Kidney (tissue), 14 donors: ENCODE results near the gene REV1. TPM values are rescaled to one million over a fixed set of nuclear protein-coding genes. Genes with fewer than 3 reads are reported as not detected.

Experiments
- DNase-seq, 5 donors: peaks; one replicate each; pipeline ENCODE4 v3.0.0-alpha.2; 2013 to 2020
- FAIRE-seq: peaks from 2 replicates; lab custom pipeline; 2012; peaks lifted over from hg19 to GRCh38; lab: Jason Lieb, UNC
- H3K27ac ChIP-seq, 2 donors: one replicate each; pipeline ENCODE4 v1.7.0; 2013; ENCODE audit warnings: low read depth in 2 of 2, low read length in 2 of 2, inconsistent platforms in 1 of 2
- H3K27me3 ChIP-seq: one replicate; pipeline ENCODE4 v1.7.1; 2013; ENCODE audit warnings: low read length, inconsistent platforms; ENCODE audit not compliant: control insufficient read depth, insufficient read depth
- H3K36me3 ChIP-seq, 3 donors: one replicate each; pipeline versions ENCODE4 v1.7.0 to v1.7.1; 2013; ENCODE audit warnings: low read length in 3 of 3, control low read depth in 1 of 3, inconsistent platforms in 1 of 3; ENCODE audit not compliant: insufficient read depth in 3 of 3, control insufficient read depth in 2 of 3
- H3K4me1 ChIP-seq, 3 donors: one replicate each; pipeline versions ENCODE4 v1.7.0 to v1.7.1; 2013; ENCODE audit warnings: low read length in 3 of 3, inconsistent platforms in 1 of 3, low read depth in 1 of 3; ENCODE audit not compliant: control insufficient read depth in 2 of 3, insufficient read depth in 2 of 3
- H3K4me3 ChIP-seq, 3 donors: one replicate each; pipeline versions ENCODE4 v1.7.0 to v1.8.1; 2013; ENCODE audit warnings: low read length in 3 of 3, control low read depth in 1 of 3, inconsistent platforms in 1 of 3
- H3K9ac ChIP-seq, 3 donors: one replicate each; pipeline versions ENCODE4 v1.7.0 to v1.7.1; 2013; ENCODE audit warnings: low read length in 3 of 3, control low read depth in 1 of 3, inconsistent platforms in 1 of 3
- H3K9me3 ChIP-seq, 3 donors: one replicate each; pipeline versions ENCODE4 v1.7.0 to v1.7.1; 2013; ENCODE audit warnings: low read length in 3 of 3, control low read depth in 1 of 3, inconsistent platforms in 1 of 3; ENCODE audit not compliant: control insufficient read depth in 2 of 3, insufficient read depth in 1 of 3
- intact Hi-C: fragments of 100-400 bp; cut with DNase I; formaldehyde crosslinking; loops from one replicate; pipeline ENCODE4 v1.11.1; 2022
- polyA plus RNA-seq: library from polyadenylated mRNA; stranded (reverse); fragments of 350-450 nt; fragmentation: Illumina TruSeq; extraction: RNeasy Lipid Tissue Mini Kit (QIAGEN cat#74804); gene quantifications from one replicate; pipeline ENCODE4 v1.2.3, GENCODE V29; 2014; ENCODE audit warnings: low read depth, low replicate concordance; ENCODE audit not compliant: insufficient read depth
- total RNA-seq: library from RNA; stranded (reverse); fragmentation: NEBNext Ultra II Directional; extraction: Animal tissue kit (Norgen Biotek cat#: 25700); gene quantifications from one replicate; pipeline ENCODE4 v1.2.1, GENCODE V29; 2021
- TF ChIP-seq, protein P1 (sequence below): IDR thresholded peaks from 3 replicates; pipeline ENCODE4 v1.5.1; 2012; ENCODE audit warnings: mild to moderate bottlenecking, moderate library complexity, borderline replicate concordance; ENCODE audit not compliant: insufficient read depth; ENCODE audit errors: extremely low read depth
- donor health status: control.
- donor health status: control.
- donor health status: control.
- donor health status: control.
- donor health status: control.
- donor health status: DM: yes; HTN: yes; CAD: no.
- donor health status: Normal renal cell carcinoma (clear cell type).

REV1 gene
- total and polyA plus RNA-seq, 2 donors from 2014 or later: 16.9 to 41.3 TPM

DNA sequence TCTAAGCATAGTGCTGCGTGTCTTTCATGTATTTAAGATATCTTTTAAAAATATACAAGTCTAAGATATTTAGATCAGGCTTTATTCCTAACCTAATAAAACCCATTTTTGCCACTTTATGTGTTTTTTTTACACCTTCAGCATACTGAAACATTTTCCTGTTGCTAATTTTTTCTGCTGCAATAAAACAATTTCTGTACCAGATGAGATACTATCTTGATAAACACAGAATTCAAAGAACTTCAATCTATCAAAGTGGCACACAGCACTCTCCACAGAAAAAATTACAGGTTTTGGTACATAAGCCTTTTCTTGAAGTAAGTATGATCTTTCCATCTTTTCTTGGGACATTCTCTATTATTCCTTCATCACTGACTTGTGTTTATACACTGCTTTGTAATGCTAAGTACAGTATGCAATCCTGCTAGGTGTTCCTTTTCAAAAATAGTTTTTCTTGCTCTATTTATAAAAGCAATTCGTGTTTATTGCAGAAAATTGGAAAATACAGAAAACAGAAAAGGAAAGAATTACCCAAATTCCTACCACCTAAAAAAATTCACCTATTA lies 16.2 kb downstream of the REV1 start:
- H3K27me3 ChIP-seq: no peaks in the 10 kb centered on the region
- no peaks in the 10 kb centered on the region for H3K9me3 ChIP-seq
- TF ChIP-seq, protein P1, sequence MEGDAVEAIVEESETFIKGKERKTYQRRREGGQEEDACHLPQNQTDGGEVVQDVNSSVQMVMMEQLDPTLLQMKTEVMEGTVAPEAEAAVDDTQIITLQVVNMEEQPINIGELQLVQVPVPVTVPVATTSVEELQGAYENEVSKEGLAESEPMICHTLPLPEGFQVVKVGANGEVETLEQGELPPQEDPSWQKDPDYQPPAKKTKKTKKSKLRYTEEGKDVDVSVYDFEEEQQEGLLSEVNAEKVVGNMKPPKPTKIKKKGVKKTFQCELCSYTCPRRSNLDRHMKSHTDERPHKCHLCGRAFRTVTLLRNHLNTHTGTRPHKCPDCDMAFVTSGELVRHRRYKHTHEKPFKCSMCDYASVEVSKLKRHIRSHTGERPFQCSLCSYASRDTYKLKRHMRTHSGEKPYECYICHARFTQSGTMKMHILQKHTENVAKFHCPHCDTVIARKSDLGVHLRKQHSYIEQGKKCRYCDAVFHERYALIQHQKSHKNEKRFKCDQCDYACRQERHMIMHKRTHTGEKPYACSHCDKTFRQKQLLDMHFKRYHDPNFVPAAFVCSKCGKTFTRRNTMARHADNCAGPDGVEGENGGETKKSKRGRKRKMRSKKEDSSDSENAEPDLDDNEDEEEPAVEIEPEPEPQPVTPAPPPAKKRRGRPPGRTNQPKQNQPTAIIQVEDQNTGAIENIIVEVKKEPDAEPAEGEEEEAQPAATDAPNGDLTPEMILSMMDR: no peak
- H3K36me3 ChIP-seq: no peaks in the 10 kb centered on the region
- DNase-seq (no peak), FAIRE-seq (no peak)
- no peak overlapping the region for H3K9ac ChIP-seq
- peaks cover 0 to 16% (median 4%) of the 10 kb centered on the region in 3 donors for H3K4me1 ChIP-seq
- no peak overlapping the region for H3K27ac ChIP-seq
- intact Hi-C loops: no loop called here
- no peak overlapping the region for H3K4me3 ChIP-seq

DNA sequence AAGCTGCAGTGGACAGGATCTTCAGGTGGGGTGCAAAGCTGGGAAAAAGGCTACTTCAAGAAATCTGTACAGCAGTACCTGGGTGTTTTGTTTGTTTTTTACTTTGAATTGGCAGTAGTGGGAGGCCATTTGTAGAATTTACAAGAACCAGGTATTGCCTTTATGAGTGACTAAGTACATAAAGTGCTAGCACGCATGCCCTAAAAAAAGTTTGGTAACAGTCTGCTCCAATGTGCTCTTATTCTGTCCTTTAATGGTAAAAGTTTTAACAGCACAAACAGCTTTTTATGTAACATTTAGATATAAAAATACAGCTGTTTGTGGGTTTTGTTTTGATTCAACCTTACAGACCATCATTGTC lies 17.2 kb downstream of the REV1 start:
- TF ChIP-seq, protein P1: no peak
- H3K27ac ChIP-seq: no peak overlapping the region
- H3K27me3 ChIP-seq: no peaks in the 10 kb centered on the region
- peaks cover 0 to 21% (median 10%) of the 10 kb centered on the region in 3 donors for H3K4me1 ChIP-seq
- no peaks in the 10 kb centered on the region for H3K9me3 ChIP-seq
- no peak overlapping the region for H3K4me3 ChIP-seq
- no peak for DNase-seq
- no peaks in the 10 kb centered on the region for H3K36me3 ChIP-seq
- intact Hi-C loops: no loop called here
- H3K9ac ChIP-seq: no peak overlapping the region
- no peak for FAIRE-seq

DNA sequence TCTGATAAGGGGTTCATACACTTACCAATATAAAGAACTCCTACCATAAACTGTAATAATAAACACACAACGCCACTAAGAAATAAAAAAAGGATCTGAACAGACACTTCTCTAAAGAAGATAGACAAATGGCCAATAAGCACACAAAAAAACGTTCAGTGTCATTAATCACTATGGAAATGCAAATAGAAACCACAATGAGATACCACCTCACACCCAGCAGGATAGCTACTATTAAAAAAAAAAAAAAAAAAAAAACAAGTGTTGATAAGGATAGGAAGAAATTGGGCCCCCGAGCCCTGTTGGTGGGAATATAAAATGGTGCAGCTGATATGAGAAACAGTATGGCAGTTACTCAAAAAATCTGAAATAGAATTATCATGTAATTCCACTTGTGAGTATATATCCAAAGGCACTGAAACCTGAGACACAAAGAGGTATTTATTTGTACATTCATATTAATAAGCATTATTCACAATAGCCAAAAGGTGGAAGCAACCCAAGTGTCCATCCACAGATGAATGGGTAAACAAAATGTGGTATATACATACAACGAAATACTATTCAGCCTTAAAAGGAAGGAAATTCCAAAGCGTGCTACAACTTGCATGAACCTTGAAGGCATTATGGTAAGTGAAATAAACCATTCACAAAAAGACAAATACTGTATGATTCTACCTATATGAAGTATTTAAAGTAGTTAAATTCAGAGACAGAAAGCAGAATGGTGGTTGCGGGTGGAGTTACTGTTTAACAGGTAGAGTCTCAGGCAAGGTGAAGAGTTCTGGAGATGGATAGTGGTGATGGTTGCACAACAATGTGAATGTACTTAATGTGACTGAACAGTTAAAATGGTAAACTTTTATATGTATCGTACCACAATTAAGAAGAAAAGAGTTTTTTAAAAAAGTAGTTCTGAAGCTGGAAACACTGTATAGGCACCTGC lies 17.9 kb downstream of the REV1 start:
- no peak overlapping the region for H3K9ac ChIP-seq
- FAIRE-seq: no peak
- no peak for DNase-seq
- H3K27me3 ChIP-seq: no peaks in the 10 kb centered on the region
- no peaks in the 10 kb centered on the region for H3K9me3 ChIP-seq
- intact Hi-C loops: no loop called here
- H3K4me3 ChIP-seq: no peak overlapping the region
- TF ChIP-seq, protein P1: no peak
- no peaks in the 10 kb centered on the region for H3K36me3 ChIP-seq
- no peak overlapping the region for H3K27ac ChIP-seq
- H3K4me1 ChIP-seq: peaks cover 0 to 18% (median 15%) of the 10 kb centered on the region in 3 donors
